Measurements from ENCODE around the gene ENPP6. TPM values are rescaled to one million over a fixed set of nuclear protein-coding genes. Genes with fewer than 3 reads are reported as not detected.

ENPP6 gene
- total RNA-seq, result 0.11 TPM in 1 of 2 replicates, not detected in the other

GRCh38 chr4:184217634-184218033, at the start of gene ENPP6:
Gene ENPP6 (minus strand): TSS chr4:184217873. CDS start chr4:184217819, 54 bp downstream.

All from dermis lymphatic vessel endothelial cell (primary cell).